Transverse colon (tissue), 3 donors: ENCODE data around the gene TENM4.

ENCODE experiments used
- EP300 ChIP-seq: sonication (generic); formaldehyde crosslinking; IDR thresholded peaks from one replicate; pipeline ENCODE4 v1.6.1; 2017; ENCODE audit warnings: antibody characterized with exemption, low read depth
- POLR2A ChIP-seq: fragments of 450-650 bp; IDR thresholded peaks from one replicate; pipeline ENCODE4 v1.6.1; 2016; ENCODE audit warnings: antibody characterized with exemption, mild to moderate bottlenecking, moderate library complexity
- TF ChIP-seq, protein P1 (sequence below), 5 experiments: fragments of 200-600 bp in 3 of 5; fragments of 450-650 bp in 2 of 5; sonication (generic) in 3 of 5; IDR thresholded peaks; 1 replicate in 2 of 5; 2 replicates in 3 of 5; pipeline ENCODE4 v1.5.1; 2016 to 2017; ENCODE audit warnings: antibody characterized with exemption in 5 of 5, inconsistent platforms in 3 of 5, mild to moderate bottlenecking in 2 of 5, moderate library complexity in 1 of 5

DNA sequence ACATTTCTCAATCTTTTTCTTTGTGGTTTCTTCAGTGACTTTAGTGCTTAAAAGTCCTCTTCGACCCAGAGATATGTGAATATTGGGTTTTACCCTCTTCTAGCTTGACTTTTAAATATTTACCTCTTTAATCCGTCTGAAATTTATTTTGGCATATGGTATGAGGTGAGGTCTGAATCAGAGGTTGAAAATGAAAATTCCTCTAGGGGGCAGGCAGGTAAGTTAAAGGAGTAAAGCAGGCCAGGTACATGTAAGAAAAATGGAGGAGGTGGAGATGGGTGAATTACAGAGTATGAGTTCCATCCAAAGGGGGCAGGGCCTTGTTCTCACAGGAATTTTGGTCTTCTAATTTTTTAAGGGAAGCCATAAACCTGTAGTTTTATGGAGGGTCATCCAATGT lies 602.4 kb downstream of the TENM4 start:
- TF ChIP-seq, protein P1, sequence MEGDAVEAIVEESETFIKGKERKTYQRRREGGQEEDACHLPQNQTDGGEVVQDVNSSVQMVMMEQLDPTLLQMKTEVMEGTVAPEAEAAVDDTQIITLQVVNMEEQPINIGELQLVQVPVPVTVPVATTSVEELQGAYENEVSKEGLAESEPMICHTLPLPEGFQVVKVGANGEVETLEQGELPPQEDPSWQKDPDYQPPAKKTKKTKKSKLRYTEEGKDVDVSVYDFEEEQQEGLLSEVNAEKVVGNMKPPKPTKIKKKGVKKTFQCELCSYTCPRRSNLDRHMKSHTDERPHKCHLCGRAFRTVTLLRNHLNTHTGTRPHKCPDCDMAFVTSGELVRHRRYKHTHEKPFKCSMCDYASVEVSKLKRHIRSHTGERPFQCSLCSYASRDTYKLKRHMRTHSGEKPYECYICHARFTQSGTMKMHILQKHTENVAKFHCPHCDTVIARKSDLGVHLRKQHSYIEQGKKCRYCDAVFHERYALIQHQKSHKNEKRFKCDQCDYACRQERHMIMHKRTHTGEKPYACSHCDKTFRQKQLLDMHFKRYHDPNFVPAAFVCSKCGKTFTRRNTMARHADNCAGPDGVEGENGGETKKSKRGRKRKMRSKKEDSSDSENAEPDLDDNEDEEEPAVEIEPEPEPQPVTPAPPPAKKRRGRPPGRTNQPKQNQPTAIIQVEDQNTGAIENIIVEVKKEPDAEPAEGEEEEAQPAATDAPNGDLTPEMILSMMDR (IDR thresholded peaks at IDR 0.05), result no peak
- no peak for TF ChIP-seq EP300
- no peak for TF ChIP-seq POLR2A
